GM12874 (cell line): ENCODE results near the gene POLR2A.

Experiments used
- TF ChIP-seq, protein P1 (sequence below): IDR thresholded peaks from 2 replicates; pipeline ENCODE4 v1.5.1; 2011; ENCODE audit warnings: low read depth, mild to moderate bottlenecking, control low read depth, low read length, moderate library complexity; ENCODE audit not compliant: insufficient read depth

Gene POLR2A

DNA sequence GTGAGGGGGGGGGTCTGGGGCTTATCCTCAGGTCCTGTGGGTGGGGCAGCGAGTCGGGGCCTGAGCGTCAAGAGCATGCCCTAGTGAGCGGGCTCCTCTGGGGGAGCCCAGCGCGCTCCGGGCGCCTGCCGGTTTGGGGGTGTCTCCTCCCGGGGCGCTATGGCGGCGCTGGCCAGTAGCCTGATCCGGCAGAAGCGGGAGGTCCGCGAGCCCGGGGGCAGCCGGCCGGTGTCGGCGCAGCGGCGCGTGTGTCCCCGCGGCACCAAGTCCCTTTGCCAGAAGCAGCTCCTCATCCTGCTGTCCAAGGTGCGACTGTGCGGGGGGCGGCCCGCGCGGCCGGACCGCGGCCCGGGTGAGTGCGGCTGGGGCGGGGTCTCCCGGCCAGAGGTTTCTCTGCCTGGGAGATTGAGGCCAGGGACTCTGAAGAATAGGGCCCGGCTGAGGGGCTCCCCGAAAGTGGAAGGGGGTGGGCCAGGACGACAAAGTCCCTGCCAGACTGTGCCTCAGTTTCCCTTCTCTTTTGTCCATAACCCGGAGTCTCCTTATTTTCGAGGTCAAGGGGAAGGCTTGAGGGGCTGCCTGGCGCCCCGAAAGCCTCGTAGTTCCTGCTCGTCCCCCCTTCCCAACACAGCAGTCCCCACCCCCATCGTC, 44.6 kb upstream of the POLR2A start, which contains the start of gene FGF11:
Gene FGF11 (plus strand): TSS at position 51 of the 651 bp plus-strand sequence. CDS start 109 bp downstream, at position 160.
- TF ChIP-seq, protein P1, sequence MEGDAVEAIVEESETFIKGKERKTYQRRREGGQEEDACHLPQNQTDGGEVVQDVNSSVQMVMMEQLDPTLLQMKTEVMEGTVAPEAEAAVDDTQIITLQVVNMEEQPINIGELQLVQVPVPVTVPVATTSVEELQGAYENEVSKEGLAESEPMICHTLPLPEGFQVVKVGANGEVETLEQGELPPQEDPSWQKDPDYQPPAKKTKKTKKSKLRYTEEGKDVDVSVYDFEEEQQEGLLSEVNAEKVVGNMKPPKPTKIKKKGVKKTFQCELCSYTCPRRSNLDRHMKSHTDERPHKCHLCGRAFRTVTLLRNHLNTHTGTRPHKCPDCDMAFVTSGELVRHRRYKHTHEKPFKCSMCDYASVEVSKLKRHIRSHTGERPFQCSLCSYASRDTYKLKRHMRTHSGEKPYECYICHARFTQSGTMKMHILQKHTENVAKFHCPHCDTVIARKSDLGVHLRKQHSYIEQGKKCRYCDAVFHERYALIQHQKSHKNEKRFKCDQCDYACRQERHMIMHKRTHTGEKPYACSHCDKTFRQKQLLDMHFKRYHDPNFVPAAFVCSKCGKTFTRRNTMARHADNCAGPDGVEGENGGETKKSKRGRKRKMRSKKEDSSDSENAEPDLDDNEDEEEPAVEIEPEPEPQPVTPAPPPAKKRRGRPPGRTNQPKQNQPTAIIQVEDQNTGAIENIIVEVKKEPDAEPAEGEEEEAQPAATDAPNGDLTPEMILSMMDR = no peak

DNA sequence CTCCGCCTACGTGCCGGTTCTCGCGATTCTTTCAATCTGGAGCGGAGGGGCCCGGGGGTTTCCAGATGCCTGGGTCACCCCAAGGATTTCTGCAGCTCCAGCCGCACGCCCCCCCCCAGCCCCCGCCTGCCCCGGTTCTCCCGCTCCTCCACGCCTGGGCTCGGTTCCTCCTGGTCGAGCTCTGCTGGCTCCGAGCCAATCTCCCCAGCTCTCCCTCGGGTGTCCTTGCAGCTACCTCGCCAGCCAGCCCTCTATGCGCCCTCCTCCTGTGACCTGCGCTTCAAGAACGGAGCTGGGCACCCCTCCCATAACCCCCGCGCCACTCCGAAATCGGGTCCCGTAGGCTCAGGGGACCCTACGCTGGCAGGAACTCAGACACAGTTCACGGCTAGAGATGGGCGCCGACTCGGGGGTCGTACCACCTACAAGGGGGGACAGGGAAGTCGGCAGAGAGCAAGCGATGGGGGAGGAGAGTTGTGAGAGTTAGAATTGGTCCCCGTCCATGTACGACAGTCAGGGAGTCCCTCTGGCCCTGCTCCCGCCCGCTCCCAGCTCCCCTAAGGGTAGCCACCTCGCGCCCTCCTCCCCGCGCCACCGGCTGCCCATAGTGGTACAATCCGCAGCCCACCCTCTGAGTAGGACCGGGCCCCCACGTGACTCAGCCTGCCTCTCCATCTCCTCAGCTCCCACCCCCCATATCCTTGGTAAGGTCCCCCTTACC, 43.9 kb upstream of the POLR2A start:
- TF ChIP-seq, protein P1 = no peak

DNA sequence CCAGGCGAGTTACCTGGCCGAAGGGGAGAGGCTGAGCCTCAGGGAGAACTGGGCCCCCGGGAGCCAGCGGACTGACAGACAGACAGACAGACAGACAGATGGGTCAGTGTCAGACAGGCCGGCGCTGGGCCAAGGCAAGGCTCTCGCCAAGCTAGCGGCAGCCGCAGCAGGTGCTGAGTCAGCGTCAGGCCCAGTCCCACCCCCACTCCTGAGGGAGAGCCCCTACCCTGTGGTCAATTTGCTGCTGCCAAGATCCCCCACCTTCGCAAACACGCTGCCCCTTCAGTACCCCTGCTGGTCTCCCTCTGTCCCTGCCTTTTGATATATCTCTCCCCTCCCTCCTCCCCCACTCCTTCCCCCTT, 43.4 kb upstream of the POLR2A start:
- TF ChIP-seq, protein P1 = peak; percentile 11; the same call in 1 of the 2 replicates

DNA sequence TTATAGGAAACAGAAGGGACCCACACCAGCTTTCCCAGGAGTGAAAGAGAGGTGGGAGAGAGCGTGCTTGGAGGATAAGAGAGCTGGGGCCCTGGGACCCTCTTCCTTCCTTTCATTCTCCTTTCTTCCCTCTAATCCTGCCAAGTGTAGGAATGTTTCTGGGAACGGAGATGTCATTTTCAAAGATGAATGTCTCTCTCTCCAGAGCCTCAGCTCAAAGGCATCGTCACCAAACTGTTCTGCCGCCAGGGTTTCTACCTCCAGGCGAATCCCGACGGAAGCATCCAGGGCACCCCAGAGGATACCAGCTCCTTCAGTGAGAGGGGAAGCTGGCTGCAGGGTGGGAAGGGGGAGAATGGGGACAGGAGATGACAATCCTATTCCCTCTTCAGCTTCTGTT, 42.9 kb upstream of the POLR2A start:
- TF ChIP-seq, protein P1 = no peak

DNA sequence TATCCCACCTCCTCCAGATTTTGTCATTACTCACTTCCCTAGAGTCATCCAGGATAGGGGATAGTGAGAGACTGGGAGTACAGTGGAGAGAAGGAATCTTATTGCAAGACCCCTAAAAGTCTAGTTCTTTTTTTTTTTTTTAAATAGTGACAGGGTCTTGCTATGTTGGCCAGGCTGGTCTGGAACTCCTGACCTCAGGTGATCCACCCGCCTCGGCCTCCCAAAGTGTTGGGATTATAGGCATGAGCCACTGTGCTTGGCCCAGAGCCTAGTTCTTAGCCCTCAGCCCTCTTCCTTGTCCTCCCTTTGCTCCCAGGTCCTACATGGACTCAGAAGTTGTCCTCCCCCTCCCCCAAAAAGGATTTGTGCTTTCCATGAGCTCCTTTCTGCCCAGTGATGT, 42.0 kb upstream of the POLR2A start:
- TF ChIP-seq, protein P1 = no peak

DNA sequence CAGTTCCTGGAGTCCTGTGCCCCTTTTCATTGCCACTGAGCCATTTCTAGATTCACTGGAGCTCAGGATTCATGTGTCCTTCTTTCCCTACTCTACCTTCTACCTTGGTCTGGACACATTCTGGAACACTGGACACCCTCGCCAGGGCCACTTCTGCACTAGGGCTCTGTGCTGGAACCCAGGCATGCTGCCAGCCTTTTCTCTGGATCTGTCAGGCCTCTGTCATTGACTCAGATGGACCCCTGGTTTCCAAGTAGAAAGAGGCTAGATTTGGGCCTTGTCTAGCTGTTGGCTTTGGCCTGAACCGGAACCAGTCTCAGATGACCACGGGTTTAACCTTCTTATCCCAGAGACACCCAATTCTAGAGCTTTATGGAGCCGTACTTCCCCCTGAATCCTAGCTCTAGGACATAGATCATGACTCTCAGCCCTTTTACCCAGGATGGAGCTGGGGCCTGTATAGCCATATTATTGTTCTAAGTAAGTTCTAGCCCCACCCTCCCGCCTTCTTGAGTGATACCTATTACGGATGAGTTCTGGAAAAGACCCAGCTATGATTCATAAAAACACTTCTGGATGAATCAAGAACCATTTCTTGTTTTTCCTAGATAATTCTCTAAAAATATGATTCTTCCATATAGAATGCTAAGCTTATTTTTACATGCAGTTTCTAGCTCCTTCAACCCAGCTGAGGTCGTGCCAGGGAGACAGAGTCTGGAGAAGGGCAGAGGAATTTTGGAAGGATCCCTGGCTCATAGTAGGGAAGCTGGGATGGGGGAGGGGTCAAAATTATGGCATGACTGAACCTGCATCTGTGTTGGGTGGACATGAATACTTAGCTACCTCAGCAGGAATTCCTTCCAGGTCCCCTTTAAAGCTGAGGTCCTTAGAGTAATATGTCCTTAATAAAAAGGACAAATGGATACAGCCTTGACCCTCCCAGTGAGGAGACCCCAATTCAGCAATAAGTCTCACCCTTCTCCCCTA, 40.4 kb upstream of the POLR2A start:
- TF ChIP-seq, protein P1 = no peak
